HepG2 (cell line): ENCODE results near the gene METTL23. TPM values are rescaled to one million over a fixed set of nuclear protein-coding genes. Genes with fewer than 3 reads are reported as not detected.

Experiments used
- CCDC6 ChIP-seq: sonication (generic); formaldehyde crosslinking; IDR thresholded peaks from 2 replicates; pipeline ENCODE4 v1.8.1; 2022; ENCODE audit warnings: mild to moderate bottlenecking, missing genetic modification reagents, moderate library complexity
- CREB1 ChIP-seq, 2 experiments: fragments of 450-650 bp in 1 of 2; IDR thresholded peaks; 2 replicates each; pipeline ENCODE4 v1.6.1; 2016 to 2017; ENCODE audit warnings: control low read depth in 1 of 2, mild to moderate bottlenecking in 1 of 2, missing compliant biosample characterization in 1 of 2, missing genetic modification characterization in 1 of 2
- DPF2 ChIP-seq: sonication (generic); formaldehyde crosslinking; IDR thresholded peaks from 2 replicates; pipeline ENCODE4 v1.4.0; 2020; ENCODE audit warnings: mild to moderate bottlenecking, low read depth, missing genetic modification reagents, borderline replicate concordance
- EP300 ChIP-seq, 3 experiments: sonication (generic) in 1 of 3; formaldehyde crosslinking in 1 of 3; IDR thresholded peaks; 2 replicates each; pipeline versions ENCODE4 v1.5.1 to v1.6.1; 2011 to 2020; ENCODE audit warnings: low read depth in 2 of 3, low read length in 2 of 3, borderline replicate concordance in 1 of 3, improper control_type of control experiment in 1 of 3, mild to moderate bottlenecking in 1 of 3, missing genetic modification reagents in 1 of 3, moderate library complexity in 1 of 3
- GMEB1 ChIP-seq: sonication (generic); formaldehyde crosslinking; IDR thresholded peaks from 2 replicates; pipeline ENCODE4 v1.5.1; 2020; ENCODE audit warnings: missing genetic modification reagents, mild to moderate bottlenecking, borderline replicate concordance
- HNF4G ChIP-seq, 2 experiments: sonication (generic) in 1 of 2; formaldehyde crosslinking in 1 of 2; IDR thresholded peaks; 2 replicates each; pipeline versions ENCODE4 v1.4.0 to v1.6.1; 2011 to 2020; ENCODE audit warnings: borderline replicate concordance in 2 of 2, low read depth in 2 of 2, mild to moderate bottlenecking in 2 of 2, low read length in 1 of 2, missing genetic modification reagents in 1 of 2, moderate library complexity in 1 of 2
- MXI1 ChIP-seq: IDR thresholded peaks from 3 replicates; pipeline ENCODE4 v1.6.1; 2012; ENCODE audit warnings: low read depth, low read length, inconsistent platforms, borderline replicate concordance
- PHF5A ChIP-seq: IDR thresholded peaks from one replicate; pipeline ENCODE4 v1.6.1; 2018; ENCODE audit warnings: low read depth, missing genetic modification reagents; ENCODE audit not compliant: unreplicated experiment
- SALL1 ChIP-seq: sonication (generic); formaldehyde crosslinking; IDR thresholded peaks from 2 replicates; pipeline ENCODE4 v1.8.0; 2022; ENCODE audit warnings: mild to moderate bottlenecking, missing genetic modification reagents
- SIN3B ChIP-seq: fragments of 150-350 bp; IDR thresholded peaks from 2 replicates; pipeline ENCODE4 v1.6.1; 2014; ENCODE audit warnings: low read length
- SNAI1 ChIP-seq: sonication (generic); formaldehyde crosslinking; IDR thresholded peaks from 2 replicates; pipeline ENCODE4 v1.5.0; 2020; ENCODE audit warnings: mild to moderate bottlenecking, missing genetic modification reagents, borderline replicate concordance
- SNAPC5 ChIP-seq: sonication (generic); formaldehyde crosslinking; IDR thresholded peaks from 2 replicates; pipeline ENCODE4 v1.8.1; 2023; ENCODE audit warnings: mild to moderate bottlenecking, missing genetic modification reagents, borderline replicate concordance
- TAF1 ChIP-seq: sonication (generic); formaldehyde crosslinking; IDR thresholded peaks from 2 replicates; pipeline ENCODE4 v1.4.0; 2020; ENCODE audit warnings: missing genetic modification reagents
- XRCC5 ChIP-seq: fragments of 200-400 bp; formaldehyde crosslinking; optimal IDR thresholded peaks from 2 replicates; pipeline ENCODE3; 2017; ENCODE audit warnings: mild to moderate bottlenecking, low read length
- ZBTB39 ChIP-seq: sonication (generic); formaldehyde crosslinking; IDR thresholded peaks from 2 replicates; pipeline ENCODE4 v1.5.0; 2020; ENCODE audit warnings: missing genetic modification reagents
- ZNF280B ChIP-seq: sonication (generic); formaldehyde crosslinking; IDR thresholded peaks from 2 replicates; pipeline ENCODE4 v1.5.0; 2020; ENCODE audit warnings: missing genetic modification reagents, mild to moderate bottlenecking, borderline replicate concordance
- ZNF282 ChIP-seq: fragments of 450-650 bp; IDR thresholded peaks from 2 replicates; pipeline ENCODE4 v1.6.1; 2018; ENCODE audit not compliant: partially characterized antibody
- ZNF33A ChIP-seq: sonication (generic); formaldehyde crosslinking; IDR thresholded peaks from 2 replicates; pipeline ENCODE4 v1.5.1; 2020; ENCODE audit warnings: missing genetic modification reagents, mild to moderate bottlenecking, moderate library complexity, borderline replicate concordance
- ZNF382 ChIP-seq: sonication (generic); formaldehyde crosslinking; IDR thresholded peaks from 2 replicates; pipeline ENCODE4 v1.5.0; 2020; ENCODE audit warnings: missing genetic modification reagents, mild to moderate bottlenecking, borderline replicate concordance
- ZNF614 ChIP-seq: IDR thresholded peaks from 2 replicates; pipeline ENCODE4 v1.6.1; 2018; ENCODE audit warnings: missing biosample characterization, missing genetic modification reagents, inconsistent platforms, borderline replicate concordance
- ZNF616 ChIP-seq: sonication (generic); formaldehyde crosslinking; IDR thresholded peaks from 2 replicates; pipeline ENCODE4 v1.5.0; 2020; ENCODE audit warnings: low read depth, mild to moderate bottlenecking, missing genetic modification reagents
- ZNF629 ChIP-seq: sonication (generic); formaldehyde crosslinking; conservative IDR thresholded peaks from 2 replicates; pipeline ENCODE4 v1.5.0; 2020; ENCODE audit warnings: missing genetic modification reagents
- ZNF850 ChIP-seq: sonication (generic); formaldehyde crosslinking; conservative IDR thresholded peaks from 2 replicates; pipeline ENCODE4 v1.9.0; 2021; ENCODE audit warnings: mild to moderate bottlenecking, missing genetic modification reagents
- polyA plus RNA-seq, 8 experiments: library from polyadenylated mRNA; depleted of rRNA in 3 of 8; stranded (reverse) in 7 of 8; unstranded in 1 of 8; fragments of >200 nt; fragmentation: Illumina TruSeq in 4 of 8; extraction: Trizol in 4 of 8; gene quantifications; 2 replicates each; pipeline versions ENCODE4 v1.2.1 to v1.2.3, GENCODE V29; 2011 to 2016; ENCODE audit warnings: low read depth in 4 of 8, missing spikeins in 1 of 8, mixed read lengths in 1 of 8; ENCODE audit not compliant: insufficient read depth in 1 of 8
- total RNA-seq, 5 experiments: library from RNA; depleted of rRNA; stranded (reverse); fragments of >200 nt; fragmentation: Illumina TruSeq; extraction: Trizol; gene quantifications; 2 replicates each; pipeline ENCODE4 v1.2.3, GENCODE V29; 2016; ENCODE audit warnings: low read depth in 1 of 5

METTL23 gene
- total and polyA plus RNA-seq, 2 of the 13 experiments (the other 11 are each of a cell fraction or from before 2014, with no cell fraction given): 39.9 to 104 TPM

GRCh38 chr17:76707985-76708807, 18.4 kb upstream of the METTL23 start (continued):
- peak; percentile 85 for TF ChIP-seq XRCC5
- no peak for TF ChIP-seq ZNF280B (CRISPR knock-in tag)
- TF ChIP-seq ZNF614 (CRISPR knock-in tag): no peak
- TF ChIP-seq ZNF616 (CRISPR knock-in tag): no peak
- TF ChIP-seq DPF2: no peak
- no peak for TF ChIP-seq ZNF33A (CRISPR knock-in tag)
- no peak for TF ChIP-seq GMEB1
- no peak for TF ChIP-seq ZNF282
- TF ChIP-seq MXI1: no peak
- no peak for TF ChIP-seq ZNF382 (CRISPR knock-in tag)
- TF ChIP-seq TAF1 (CRISPR knock-in tag): no peak
- TF ChIP-seq CCDC6 (CRISPR knock-in tag): no peak
- TF ChIP-seq SIN3B: no peak
- no peak for TF ChIP-seq PHF5A (CRISPR knock-in tag)
- TF ChIP-seq SALL1 (CRISPR knock-in tag): peak; percentile 48
- TF ChIP-seq ZNF850: no peak
- TF ChIP-seq SNAPC5 (CRISPR knock-in tag): no peak
- no peak for TF ChIP-seq SNAI1 (CRISPR knock-in tag)
- no peak for TF ChIP-seq HNF4G (IDR thresholded peaks at IDR 0.05; ENCODE audit: borderline replicate concordance, low read depth, low read length)
- no peak for TF ChIP-seq HNF4G (CRISPR knock-in tag; IDR thresholded peaks at IDR 0.05; ENCODE audit: borderline replicate concordance, low read depth)
- TF ChIP-seq ZBTB39: no peak
- no peak for TF ChIP-seq CREB1 (IDR thresholded peaks at IDR 0.05)
- no peak for TF ChIP-seq CREB1 (CRISPR knock-in tag; IDR thresholded peaks at IDR 0.05)
- TF ChIP-seq EP300 (IDR thresholded peaks at IDR 0.05; ENCODE audit: low read depth in 2 of 2, low read length in 2 of 2): no peak
- TF ChIP-seq EP300 (CRISPR knock-in tag; IDR thresholded peaks at IDR 0.05; ENCODE audit: borderline replicate concordance): 0 out of 2 replicates have a peak, but pooled peaks have one; percentile 29
- no peak for TF ChIP-seq ZNF629 (CRISPR knock-in tag)
